Measurements from ENCODE around the gene TTLL10. TPM values are rescaled to one million over a fixed set of nuclear protein-coding genes. Genes with fewer than 3 reads are reported as not detected.

Gene TTLL10
- total and polyA plus RNA-seq, 7 experiments from 2014 or later: 0.58 to 0.80 TPM; not detected in 5

DNA sequence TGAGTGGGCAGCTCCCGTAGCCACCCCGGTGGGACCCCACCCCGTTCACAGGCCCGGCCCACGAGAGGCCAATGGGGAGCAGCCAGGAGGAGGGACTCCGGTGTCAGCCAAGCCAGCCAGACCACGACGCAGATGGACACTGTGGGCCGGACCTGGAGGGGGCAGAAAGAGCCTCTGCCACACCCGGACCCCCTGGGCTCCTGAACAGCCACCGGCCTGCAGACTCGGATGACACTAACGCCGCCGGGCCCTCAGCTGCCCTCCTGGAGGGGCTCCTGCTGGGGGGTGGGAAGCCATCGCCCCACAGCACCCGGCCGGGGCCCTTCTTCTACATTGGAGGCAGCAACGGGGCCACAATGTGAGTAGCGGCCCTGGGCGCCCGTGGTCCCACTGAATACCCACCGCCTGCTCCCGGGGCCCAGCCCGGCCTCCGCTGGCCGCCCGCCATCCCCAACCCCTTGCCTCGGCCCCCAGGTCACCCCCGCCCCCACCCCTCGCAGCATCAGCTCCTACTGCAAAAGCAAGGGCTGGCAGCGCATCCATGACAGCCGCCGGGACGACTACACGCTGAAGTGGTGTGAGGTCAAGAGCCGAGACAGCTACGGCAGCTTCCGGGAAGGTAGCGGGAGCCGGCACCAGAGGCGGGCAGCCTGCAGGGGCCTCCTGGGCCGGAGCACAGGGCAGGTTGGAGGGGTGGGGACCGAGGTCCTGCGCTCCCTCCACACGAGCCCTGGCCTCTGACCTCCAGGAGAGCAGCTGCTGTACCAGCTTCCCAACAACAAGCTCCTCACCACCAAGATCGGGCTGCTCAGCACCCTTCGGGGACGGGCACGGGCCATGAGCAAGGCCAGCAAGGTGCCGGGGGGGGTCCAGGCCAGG, 6.5 kb downstream of the TTLL10 start:
- Mint-ChIP-seq H3K9me3 (peaks cover 0 to 2% (median 0%) of the 10 kb centered on the region in 11 donors), H3K27me3 (peaks cover 0 to 20% (median 5%) of the 10 kb centered on the region in 5 donors), H3K36me3 (no peaks in the 10 kb centered on the region), H3K4me3 (no peak overlapping the region), H3K4me1 (peaks cover 0 to 10% (median 3%) of the 10 kb centered on the region in 7 donors), H3K27ac (no peak overlapping the region)
- Histone ChIP-seq H3K27ac (ENCODE audit: low read depth, low read length) (no peak overlapping the region), H3K9me3 (ENCODE audit: control insufficient read depth in 2 of 3, low read length in 3 of 3) (no peaks in the 10 kb centered on the region), H3K4me3 (ENCODE audit: low read length) (no peak overlapping the region), H3K4me1 (ENCODE audit: control insufficient read depth in 2 of 2, insufficient read depth in 2 of 2, low read length in 2 of 2) (no peaks in the 10 kb centered on the region), H3K36me3 (ENCODE audit: control insufficient read depth in 2 of 3, insufficient read depth in 3 of 3, low read length in 3 of 3) (no peaks in the 10 kb centered on the region), H3K27me3 (ENCODE audit: control insufficient read depth in 2 of 2, insufficient read depth in 2 of 2, low read length in 2 of 2) (no peaks in the 10 kb centered on the region)
- DNase-seq: no peak
- intact Hi-C loops (cut with micrococcal nuclease): no loop called here
- no peak for ATAC-seq
- CTCF ChIA-PET: no interaction called here
- POLR2A ChIA-PET: no interaction called here

DNA sequence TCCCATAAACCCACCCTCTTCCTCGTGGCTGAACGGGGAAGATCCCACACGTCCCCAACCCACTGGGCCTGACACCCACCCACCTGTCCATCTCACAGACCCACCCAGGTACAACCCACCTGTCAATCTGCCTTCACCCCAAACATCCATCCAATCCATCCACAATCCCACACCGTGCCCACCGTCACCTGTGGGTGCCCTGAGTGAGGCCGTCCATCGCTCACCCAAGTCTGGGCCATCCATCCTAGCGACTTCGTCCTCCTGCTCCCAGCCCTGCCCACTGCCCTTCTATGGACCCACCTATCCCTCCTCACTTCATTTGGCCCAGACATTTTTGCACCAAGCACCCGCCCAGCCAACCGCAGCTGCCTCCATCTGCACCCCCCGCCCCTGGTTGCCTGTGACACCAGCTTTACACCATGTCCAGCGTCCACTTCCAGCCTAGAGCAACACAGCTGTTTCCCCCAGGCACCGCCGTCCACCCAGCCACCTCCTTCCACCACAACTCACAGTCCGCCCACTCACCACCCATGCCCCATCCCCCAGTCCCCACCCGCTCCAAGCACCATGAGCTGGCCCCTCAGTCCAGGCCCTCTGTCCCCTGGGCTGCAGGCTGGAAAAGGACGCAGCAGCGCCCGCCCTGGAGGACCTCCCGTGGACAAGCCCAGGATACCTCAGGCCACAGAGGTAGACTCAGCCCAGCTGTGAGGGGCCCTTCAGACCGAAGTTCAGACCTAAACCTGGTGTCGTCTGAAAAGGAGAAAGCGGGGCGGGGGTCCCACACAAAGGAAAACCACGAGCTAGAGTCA, 7.7 kb downstream of the TTLL10 start:
- intact Hi-C loops (cut with micrococcal nuclease): no loop called here
- peak overlapping the region in 1 of 9 donors; percentile 42 for H3K27ac Mint-ChIP-seq
- DNase-seq: no peak

DNA sequence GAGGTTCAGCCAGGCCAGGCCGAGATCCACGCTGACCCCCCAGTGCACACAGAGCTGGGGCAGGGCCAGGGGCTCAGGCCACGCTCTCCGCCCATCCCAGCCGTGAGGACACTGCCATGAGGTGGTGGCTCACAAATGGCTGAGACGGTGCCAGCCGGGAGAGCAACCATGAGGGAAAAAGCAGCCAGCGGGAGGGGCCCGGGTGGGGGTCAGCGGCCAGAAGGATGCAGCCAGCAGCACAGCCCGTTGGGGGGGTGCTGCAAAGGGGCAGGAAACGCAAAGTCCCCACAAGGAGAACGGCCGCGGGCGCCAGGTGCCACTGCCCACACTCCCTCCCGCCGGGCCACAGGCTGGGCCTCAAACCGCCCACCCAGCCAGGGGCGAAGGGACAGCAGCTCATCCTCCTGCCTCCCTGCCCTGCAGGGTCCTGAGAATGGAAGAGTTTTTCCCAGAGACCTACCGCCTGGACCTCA, 8.3 kb downstream of the TTLL10 start:
- Histone ChIP-seq H3K9me3 (ENCODE audit: control insufficient read depth in 2 of 3, low read length in 3 of 3) (no peaks in the 10 kb centered on the region), H3K27me3 (ENCODE audit: control insufficient read depth in 2 of 2, insufficient read depth in 2 of 2, low read length in 2 of 2) (no peaks in the 10 kb centered on the region), H3K4me3 (ENCODE audit: low read length) (no peak overlapping the region), H3K27ac (ENCODE audit: low read depth, low read length) (no peak overlapping the region), H3K4me1 (ENCODE audit: control insufficient read depth in 2 of 2, insufficient read depth in 2 of 2, low read length in 2 of 2) (no peaks in the 10 kb centered on the region), H3K36me3 (ENCODE audit: control insufficient read depth in 2 of 3, insufficient read depth in 3 of 3, low read length in 3 of 3) (no peaks in the 10 kb centered on the region)
- ATAC-seq (no peak), DNase-seq (no peak)
- no peaks in the 10 kb centered on the region for H3K36me3 Mint-ChIP-seq
- ChIA-PET POLR2A (no interaction called here), CTCF (no interaction called here)
- no peak overlapping the region for H3K4me3 Mint-ChIP-seq
- no peak overlapping the region for H3K27ac Mint-ChIP-seq
- intact Hi-C loops (cut with micrococcal nuclease): no loop called here
- H3K27me3 Mint-ChIP-seq: peaks cover 0 to 19% (median 5%) of the 10 kb centered on the region in 5 donors
- peaks cover 0 to 8% (median 3%) of the 10 kb centered on the region in 7 donors for H3K4me1 Mint-ChIP-seq
- H3K9me3 Mint-ChIP-seq: peaks cover 0 to under 1% (median 0%) of the 10 kb centered on the region in 11 donors

More for the DNA sequence above, 7.7 kb downstream of the TTLL10 start:
- H3K9me3 ChIP-seq (ENCODE audit: control insufficient read depth in 2 of 3, low read length in 3 of 3): no peaks in the 10 kb centered on the region
- Mint-ChIP-seq H3K27me3 (peaks cover 0 to 19% (median 5%) of the 10 kb centered on the region in 5 donors), H3K4me1 (peaks cover 0 to 10% (median 3%) of the 10 kb centered on the region in 7 donors), H3K36me3 (no peaks in the 10 kb centered on the region), H3K9me3 (peaks cover 0 to 2% (median 0%) of the 10 kb centered on the region in 11 donors), H3K4me3 (peak overlapping the region in 1 of 10 donors; percentile 28)
- ATAC-seq: no peak
- no peaks in the 10 kb centered on the region for H3K36me3 ChIP-seq (ENCODE audit: control insufficient read depth in 2 of 3, insufficient read depth in 3 of 3, low read length in 3 of 3)
- no peak overlapping the region for H3K4me3 ChIP-seq (ENCODE audit: low read length)
- no peaks in the 10 kb centered on the region for H3K4me1 ChIP-seq (ENCODE audit: control insufficient read depth in 2 of 2, insufficient read depth in 2 of 2, low read length in 2 of 2)
- H3K27ac ChIP-seq (ENCODE audit: low read depth, low read length): no peak overlapping the region
- POLR2A ChIA-PET: no interaction called here
- CTCF ChIA-PET: no interaction called here
- H3K27me3 ChIP-seq (ENCODE audit: control insufficient read depth in 2 of 2, insufficient read depth in 2 of 2, low read length in 2 of 2): no peaks in the 10 kb centered on the region

DNA sequence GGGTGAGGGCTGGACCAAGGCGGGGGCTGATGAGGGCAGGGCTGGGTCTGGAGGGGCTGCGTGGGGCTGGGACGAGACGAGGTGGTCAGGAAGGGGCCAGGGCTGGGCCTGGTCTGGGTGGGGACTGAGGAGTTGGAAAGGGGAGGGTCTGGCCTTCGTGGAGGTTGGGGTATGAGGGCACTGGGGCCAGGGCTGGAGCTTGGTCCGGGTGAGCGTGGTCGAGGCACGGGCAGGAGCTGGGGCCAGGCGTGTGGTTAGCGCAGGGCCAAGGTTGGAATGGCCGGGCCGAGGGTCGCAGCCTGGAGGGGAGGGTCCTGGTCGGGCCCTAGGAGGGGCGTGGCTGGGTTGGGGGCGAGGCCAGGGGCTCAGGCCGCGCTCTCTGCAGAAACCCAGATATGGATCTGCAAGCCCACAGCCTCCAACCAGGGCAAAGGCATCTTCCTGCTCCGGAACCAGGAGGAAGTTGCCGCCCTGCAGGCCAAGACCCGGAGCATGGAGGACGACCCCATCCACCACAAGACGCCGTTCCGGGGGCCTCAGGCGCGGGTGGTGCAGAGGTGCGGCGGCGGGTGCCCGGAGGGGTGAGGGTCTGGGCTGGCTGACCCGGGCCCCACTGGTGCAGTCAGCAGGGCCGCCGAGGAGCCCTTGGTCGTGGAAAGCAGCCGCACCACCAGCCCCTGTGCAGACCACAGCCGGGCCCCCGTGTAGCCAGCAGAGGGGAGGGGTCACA, 9.0 kb downstream of the TTLL10 start:
- H3K36me3 Mint-ChIP-seq: no peaks in the 10 kb centered on the region
- no peak overlapping the region for H3K27ac Mint-ChIP-seq
- intact Hi-C loops (cut with micrococcal nuclease): no loop called here
- ATAC-seq (no peak), DNase-seq (no peak)
- H3K36me3 ChIP-seq (ENCODE audit: control insufficient read depth in 2 of 3, insufficient read depth in 3 of 3, low read length in 3 of 3): no peaks in the 10 kb centered on the region
- no peaks in the 10 kb centered on the region for H3K4me1 ChIP-seq (ENCODE audit: control insufficient read depth in 2 of 2, insufficient read depth in 2 of 2, low read length in 2 of 2)
- ChIA-PET POLR2A (no interaction called here), CTCF (interaction anchor here (0.6 kb wide), 1 partner anchor 60 kb away, joined by 3 read pairs; no protein-coding TSS in a partner anchor)
- no peaks in the 10 kb centered on the region for H3K9me3 ChIP-seq (ENCODE audit: control insufficient read depth in 2 of 3, low read length in 3 of 3)
- H3K4me3 Mint-ChIP-seq: no peak overlapping the region
- H3K4me3 ChIP-seq (ENCODE audit: low read length): no peak overlapping the region
- H3K27me3 ChIP-seq (ENCODE audit: control insufficient read depth in 2 of 2, insufficient read depth in 2 of 2, low read length in 2 of 2): no peaks in the 10 kb centered on the region
- no peak overlapping the region for H3K27ac ChIP-seq (ENCODE audit: low read depth, low read length)
- H3K9me3 Mint-ChIP-seq: no peaks in the 10 kb centered on the region
- H3K4me1 Mint-ChIP-seq: peaks cover 0 to 8% (median 2%) of the 10 kb centered on the region in 7 donors
- H3K27me3 Mint-ChIP-seq: peaks cover 0 to 19% (median 5%) of the 10 kb centered on the region in 5 donors

DNA sequence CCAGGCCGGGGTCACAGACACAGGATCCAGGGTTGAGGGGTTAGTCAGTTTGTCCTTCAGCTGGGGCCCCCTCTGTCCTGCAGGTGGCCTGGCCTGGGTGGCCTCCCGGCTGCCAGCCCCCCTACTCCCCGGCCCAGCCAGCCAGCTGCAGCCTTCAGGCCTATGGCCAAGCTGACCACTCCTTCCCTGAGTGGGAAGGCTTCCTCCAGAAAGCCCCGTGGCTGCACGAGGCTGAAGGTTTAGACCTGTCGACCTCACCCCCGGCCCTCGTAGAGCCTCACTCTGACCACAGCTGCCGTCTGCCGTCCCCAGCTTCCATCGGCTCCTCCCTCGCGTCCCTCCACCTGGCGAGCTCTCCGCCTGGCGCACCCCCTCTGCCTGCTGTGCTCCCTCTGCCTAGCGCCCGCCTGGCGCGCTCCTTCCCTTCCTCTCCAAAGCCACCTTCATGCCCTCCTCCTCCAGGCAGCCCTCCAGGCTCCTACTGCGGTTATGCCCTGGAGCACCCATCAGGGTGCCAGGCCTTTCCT, 9.6 kb downstream of the TTLL10 start:
- Histone ChIP-seq H3K36me3 (ENCODE audit: control insufficient read depth in 2 of 3, insufficient read depth in 3 of 3, low read length in 3 of 3) (no peaks in the 10 kb centered on the region), H3K27me3 (ENCODE audit: control insufficient read depth in 2 of 2, insufficient read depth in 2 of 2, low read length in 2 of 2) (no peaks in the 10 kb centered on the region), H3K4me3 (ENCODE audit: low read length) (no peak overlapping the region), H3K27ac (ENCODE audit: low read depth, low read length) (no peak overlapping the region), H3K9me3 (ENCODE audit: control insufficient read depth in 2 of 3, low read length in 3 of 3) (no peaks in the 10 kb centered on the region), H3K4me1 (ENCODE audit: control insufficient read depth in 2 of 2, insufficient read depth in 2 of 2, low read length in 2 of 2) (no peaks in the 10 kb centered on the region)
- DNase-seq: no peak
- CTCF ChIA-PET: interaction anchor here (0.6 kb wide), 1 partner anchor 61 kb away, joined by 3 read pairs; no protein-coding TSS in a partner anchor
- Mint-ChIP-seq H3K9me3 (no peaks in the 10 kb centered on the region), H3K27ac (peak overlapping the region in 1 of 9 donors; percentile 55), H3K36me3 (no peaks in the 10 kb centered on the region), H3K4me3 (peak overlapping the region in 2 of 10 donors; percentile 1 to 54), H3K27me3 (peaks cover 0 to 19% (median 5%) of the 10 kb centered on the region in 5 donors), H3K4me1 (peaks cover 0 to 8% (median 3%) of the 10 kb centered on the region in 7 donors)
- POLR2A ChIA-PET: no interaction called here
- intact Hi-C loops (cut with micrococcal nuclease): no loop called here
- ATAC-seq: no peak

Data from naive thymus-derived CD4-positive, alpha-beta T cell (primary cell).